Gastrocnemius medialis (tissue), 4 donors: ENCODE data around the gene ABCF3. TPM values are rescaled to one million over a fixed set of nuclear protein-coding genes. Genes with fewer than 3 reads are reported as not detected.

ENCODE experiments used
- ATAC-seq, 2 donors: fragments of 150-250 bp; one replicate each; pipeline ENCODE4 v1.9.1; 2016
- DNase-seq, 2 donors: peaks; one replicate each; pipeline ENCODE4 v3.0.0-alpha.2; 2019
- H3K27ac ChIP-seq, 4 donors: fragments of 200-600 bp; sonication (generic); 1 replicate in 1 of 4; 2 replicates in 3 of 4; pipeline ENCODE4 v1.5.1; 2016 to 2018; ENCODE audit warnings: mild to moderate bottlenecking in 2 of 4, moderate library complexity in 1 of 4
- H3K27me3 ChIP-seq, 3 donors: fragments of 200-600 bp; sonication (generic) in 2 of 3; 1 replicate in 1 of 3; 2 replicates in 2 of 3; pipeline versions ENCODE4 v1.5.1 to v1.6.0; 2016 to 2019; ENCODE audit warnings: mild to moderate bottlenecking in 1 of 3, moderate library complexity in 1 of 3
- H3K36me3 ChIP-seq, 2 donors: fragments of 200-600 bp; sonication (generic) in 1 of 2; one replicate each; pipeline ENCODE4 v1.5.1; 2017 to 2018
- H3K4me1 ChIP-seq, 2 donors: fragments of 200-600 bp; sonication (generic) in 1 of 2; one replicate each; pipeline ENCODE4 v1.5.1; 2016 to 2017; ENCODE audit warnings: mild to moderate bottlenecking in 2 of 2
- H3K4me3 ChIP-seq, 4 donors: fragments of 200-600 bp; sonication (generic) in 3 of 4; 1 replicate in 1 of 4; 2 replicates in 3 of 4; pipeline ENCODE4 v1.5.1; 2016 to 2019; ENCODE audit warnings: mild to moderate bottlenecking in 2 of 4
- H3K9me3 ChIP-seq, 3 donors: fragments of 200-600 bp; sonication (generic) in 2 of 3; 1 replicate in 1 of 3; 2 replicates in 2 of 3; pipeline ENCODE4 v1.5.1; 2016 to 2019
- CTCF ChIP-seq, 5 experiments: fragments of 450-650 bp in 3 of 5; fragments of 200-600 bp in 2 of 5; sonication (generic) in 2 of 5; IDR thresholded peaks in 4 of 5; conservative IDR thresholded peaks in 1 of 5; 1 replicate in 4 of 5; 2 replicates in 1 of 5; pipeline ENCODE4 v1.5.1; 2016 to 2019; ENCODE audit warnings: antibody characterized with exemption in 5 of 5, mild to moderate bottlenecking in 3 of 5, moderate library complexity in 3 of 5
- POLR2A ChIP-seq, 2 donors: fragments of 450-650 bp; IDR thresholded peaks; one replicate each; pipeline ENCODE4 v1.6.1; 2017; ENCODE audit warnings: antibody characterized with exemption in 2 of 2, mild to moderate bottlenecking in 2 of 2, moderate library complexity in 2 of 2
- in situ Hi-C, 4 donors: fragments of 200-750 bp; cut with MboI; loops; one replicate each; pipeline versions ENCODE4 v1.15.0 to v1.8.0; 2017; ENCODE audit warnings: low sequenced_read_pairs in 4 of 4
- intact Hi-C: fragments of 100-400 bp; cut with DNase I; formaldehyde crosslinking; loops from one replicate; pipeline ENCODE4 v1.15.1; 2023; ENCODE audit warnings: low total_unique reads
- total RNA-seq, 4 donors: library from RNA; depleted of rRNA; stranded (reverse); fragments of >200 nt; gene quantifications; one replicate each; pipeline versions ENCODE4 v1.1.0 to v1.2.3, GENCODE V29; 2016

Gene ABCF3
- total RNA-seq, 4 donors from 2014 or later, result 52.6 to 96.4 (median 63.2) TPM

DNA sequence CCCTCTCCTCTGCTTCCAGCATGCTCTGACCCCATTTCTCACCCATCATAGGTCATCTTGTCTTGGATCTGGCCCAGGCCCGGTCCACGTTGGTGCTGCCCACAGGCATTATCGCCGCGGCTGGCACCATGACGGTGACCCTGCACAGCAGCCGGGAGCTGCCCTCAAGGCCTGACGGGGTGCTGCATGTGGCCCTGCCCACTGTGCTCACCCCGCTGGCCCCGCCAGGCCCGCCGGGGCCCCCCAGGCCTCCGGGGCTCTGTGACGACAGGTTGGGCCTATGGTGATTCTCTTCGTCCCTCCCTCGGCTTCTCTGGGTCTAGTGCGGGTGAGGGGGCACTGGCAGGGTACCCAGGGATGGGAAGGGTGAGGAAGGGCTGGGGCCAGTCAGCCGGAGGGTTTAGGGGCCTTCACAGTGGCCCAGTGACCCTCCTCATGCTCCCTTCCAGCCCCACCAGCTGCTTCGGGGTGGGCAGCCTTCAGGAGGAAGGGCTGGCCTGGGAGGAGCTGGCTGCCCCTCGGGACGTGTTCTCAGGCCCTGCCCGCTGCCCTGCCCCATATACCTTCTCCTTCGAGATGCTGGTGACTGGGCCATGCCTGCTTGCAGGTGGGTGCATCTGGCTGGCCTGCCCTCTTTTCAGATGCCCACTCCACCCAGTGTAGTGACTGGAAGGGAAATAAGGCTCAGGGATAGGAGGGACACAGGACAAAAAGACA is 47.3 kb downstream of the ABCF3 start:
- Histone ChIP-seq H3K4me1 (peaks cover 4 to 9% of the 10 kb centered on the region in 2 donors), H3K27ac (no peak overlapping the region), H3K4me3 (no peak overlapping the region), H3K9me3 (no peaks in the 10 kb centered on the region), H3K27me3 (peaks cover 33 to 38% (median 33%) of the 10 kb centered on the region in 3 donors), H3K36me3 (no peaks in the 10 kb centered on the region)
- TF ChIP-seq CTCF (IDR thresholded peaks at IDR 0.05 in 4 of 5, conservative IDR thresholded peaks at IDR 0.05 in 1 of 5), result no peak
- no peak for TF ChIP-seq POLR2A (IDR thresholded peaks at IDR 0.05)
- ATAC-seq (no peak), DNase-seq (no peak)
- in situ Hi-C loops (loop anchor here in 2 of 4 donors (25.0 kb wide), 2 partner anchors 96 to 346 kb away; partner anchors contain the start of genes EIF2B5 (in 1 of the 2) and PARL (in 1 of the 2)), intact Hi-C loops (no loop called here)

DNA sequence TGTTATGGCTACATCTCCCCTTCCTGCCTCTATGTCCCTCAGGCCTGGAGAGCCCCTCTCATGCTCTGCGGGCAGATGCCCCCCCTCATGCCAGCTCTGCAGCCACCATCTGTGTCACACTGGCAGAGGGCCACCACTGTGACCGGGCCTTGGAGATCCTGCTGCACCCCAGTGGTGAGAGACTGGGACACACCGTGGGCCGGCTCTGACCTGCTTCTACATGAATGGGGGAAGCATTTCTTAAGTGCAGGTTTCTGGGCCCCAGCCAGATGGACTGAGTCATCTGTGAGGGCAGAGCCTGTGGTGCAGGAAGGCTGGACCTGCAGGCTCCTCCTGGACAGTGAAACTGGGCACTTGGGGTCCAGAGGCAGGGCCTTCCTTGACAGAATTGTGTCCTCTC is 48.2 kb downstream of the ABCF3 start:
- DNase-seq, result peak in 1 of 2 donors; percentile 29
- H3K27ac ChIP-seq, result no peak overlapping the region
- no peak for TF ChIP-seq CTCF (IDR thresholded peaks at IDR 0.05 in 4 of 5, conservative IDR thresholded peaks at IDR 0.05 in 1 of 5)
- TF ChIP-seq POLR2A (IDR thresholded peaks at IDR 0.05), result no peak
- H3K27me3 ChIP-seq, result peaks cover 23 to 29% (median 27%) of the 10 kb centered on the region in 3 donors
- intact Hi-C loops, result no loop called here
- H3K4me3 ChIP-seq, result no peak overlapping the region
- peaks cover 4 to 9% of the 10 kb centered on the region in 2 donors for H3K4me1 ChIP-seq
- in situ Hi-C loops, result loop anchor here in 2 of 4 donors (25.0 kb wide), 2 partner anchors 97 to 347 kb away; partner anchors contain the start of genes EIF2B5 (in 1 of the 2) and PARL (in 1 of the 2)
- ATAC-seq, result no peak
- no peaks in the 10 kb centered on the region for H3K9me3 ChIP-seq
- H3K36me3 ChIP-seq, result no peaks in the 10 kb centered on the region

DNA sequence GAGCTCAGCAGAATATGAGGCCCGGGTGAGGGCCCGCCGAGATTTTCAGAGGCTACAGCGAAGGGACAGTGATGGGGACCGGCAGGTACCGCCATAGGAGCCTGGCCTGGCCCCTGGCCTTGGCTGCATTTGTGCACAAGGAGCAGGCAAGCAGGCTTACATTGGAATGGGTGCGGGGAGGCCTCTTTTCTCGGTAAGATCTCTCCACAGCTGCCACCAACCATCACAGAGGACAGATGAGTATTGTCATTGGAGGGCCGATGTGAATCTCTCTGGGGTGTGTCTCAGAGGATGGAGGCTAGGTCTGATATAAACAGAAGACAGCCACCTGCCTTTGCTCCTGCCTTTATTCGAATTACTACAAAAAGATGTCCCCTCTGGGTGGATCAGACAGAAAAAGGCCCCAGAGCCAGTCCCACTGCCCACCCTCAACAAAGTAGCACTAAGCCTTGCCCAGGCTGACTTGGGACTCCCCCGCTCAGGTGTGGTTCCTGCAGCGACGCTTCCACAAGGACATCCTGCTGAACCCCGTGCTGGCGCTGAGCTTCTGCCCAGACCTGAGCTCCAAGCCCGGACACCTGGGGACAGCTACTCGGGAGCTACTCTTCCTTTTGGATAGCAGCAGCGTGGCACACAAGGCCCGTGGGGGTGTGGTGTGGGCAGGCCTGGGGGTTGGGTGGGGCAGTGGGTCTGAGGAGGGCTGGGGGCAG is 48.8 kb downstream of the ABCF3 start:
- in situ Hi-C loops (loop anchor here in 2 of 4 donors (25.0 kb wide), 2 partner anchors 98 to 348 kb away; partner anchors contain the start of genes EIF2B5 (in 1 of the 2) and PARL (in 1 of the 2)), intact Hi-C loops (no loop called here)
- Histone ChIP-seq H3K4me1 (peaks cover 1 to 5% of the 10 kb centered on the region in 2 donors), H3K27me3 (peaks cover 19 to 25% (median 24%) of the 10 kb centered on the region in 3 donors), H3K36me3 (no peaks in the 10 kb centered on the region), H3K4me3 (no peak overlapping the region), H3K9me3 (no peaks in the 10 kb centered on the region), H3K27ac (no peak overlapping the region)
- TF ChIP-seq POLR2A (IDR thresholded peaks at IDR 0.05) (no peak), CTCF (IDR thresholded peaks at IDR 0.05 in 4 of 5, conservative IDR thresholded peaks at IDR 0.05 in 1 of 5) (no peak)
- DNase-seq (no peak), ATAC-seq (no peak)

DNA sequence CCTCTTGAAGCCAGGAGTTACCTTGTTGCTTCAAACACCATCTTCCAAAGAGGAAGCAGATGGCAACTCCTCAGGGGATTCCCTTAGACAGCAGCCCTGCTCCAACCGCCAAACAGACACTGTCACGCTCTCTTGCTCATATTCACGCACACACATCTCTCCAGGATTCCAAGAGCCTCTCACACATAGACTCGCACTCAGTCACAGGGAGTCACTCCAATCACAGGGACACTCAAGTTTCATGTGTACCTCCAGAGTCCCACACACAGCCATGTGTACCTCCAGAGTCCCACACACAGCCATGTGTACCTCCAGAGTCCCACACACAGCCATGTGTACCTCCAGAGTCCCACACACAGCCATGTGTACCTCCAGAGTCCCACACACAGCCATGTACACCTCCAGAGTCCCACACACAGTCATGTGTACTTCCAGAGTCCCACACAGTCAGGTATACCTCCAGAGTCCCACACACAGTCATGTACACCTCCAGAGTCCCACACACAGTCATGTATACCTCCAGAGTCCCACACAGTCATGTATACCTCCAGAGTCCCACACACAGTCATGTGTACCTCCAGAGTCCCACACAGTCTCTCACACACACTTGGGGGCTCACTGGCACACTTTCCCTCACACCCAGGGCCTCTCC is 49.5 kb downstream of the ABCF3 start:
- no peak for TF ChIP-seq POLR2A (IDR thresholded peaks at IDR 0.05)
- TF ChIP-seq CTCF (IDR thresholded peaks at IDR 0.05 in 4 of 5, conservative IDR thresholded peaks at IDR 0.05 in 1 of 5), result no peak
- no peaks in the 10 kb centered on the region for H3K4me1 ChIP-seq
- H3K27me3 ChIP-seq, result peaks cover 14 to 19% (median 18%) of the 10 kb centered on the region in 3 donors
- intact Hi-C loops, result no loop called here
- no peak overlapping the region for H3K4me3 ChIP-seq
- DNase-seq (no peak), ATAC-seq (no peak)
- H3K27ac ChIP-seq, result no peak overlapping the region
- no peaks in the 10 kb centered on the region for H3K9me3 ChIP-seq
- in situ Hi-C loops, result loop anchor here in 2 of 4 donors (25.0 kb wide), 2 partner anchors 98 to 348 kb away; partner anchors contain the start of genes EIF2B5 (in 1 of the 2) and PARL (in 1 of the 2)
- H3K36me3 ChIP-seq, result no peaks in the 10 kb centered on the region
